ENCODE results near the gene KDM2B.

Gene KDM2B

GRCh38 chr12:121580959-121581685 is at the start of gene KDM2B:
TSS of gene KDM2B (minus strand) at chr12:121581023. CDS start at chr12:121580911, 112 bp downstream.
- in situ Hi-C loops (cut with MboI; ENCODE audit: low sequenced_read_pairs): no loop called here

GRCh38 chr12:121628536-121628935 is 47.7 kb upstream of the KDM2B start:
- in situ Hi-C loops (cut with MboI; ENCODE audit: low sequenced_read_pairs): no loop called here

GRCh38 chr12:121628037-121628436 is 47.2 kb upstream of the KDM2B start:
- in situ Hi-C loops (cut with MboI; ENCODE audit: low sequenced_read_pairs): no loop called here

GRCh38 chr12:121626853-121627640 is 46.2 kb upstream of the KDM2B start:
- in situ Hi-C loops (cut with MboI; ENCODE audit: low sequenced_read_pairs): no loop called here

GRCh38 chr12:121626087-121626852 is 45.4 kb upstream of the KDM2B start, which contains the start of gene ORAI1:
TSS of gene ORAI1 (plus strand) at chr12:121626530.
- in situ Hi-C loops (cut with MboI; ENCODE audit: low sequenced_read_pairs): no loop called here

- in situ Hi-C loops (cut with MboI; ENCODE audit: low sequenced_read_pairs): no loop called here
These were observed 39.6 kb upstream of the KDM2B start for GRCh38 chr12:121620333-121620891.

- in situ Hi-C loops (cut with MboI; ENCODE audit: low sequenced_read_pairs): no loop called here
These were observed 37.9 kb upstream of the KDM2B start for GRCh38 chr12:121618659-121619233.

GRCh38 chr12:121614872-121615467 is 34.1 kb upstream of the KDM2B start:
- in situ Hi-C loops (cut with MboI; ENCODE audit: low sequenced_read_pairs): no loop called here

- in situ Hi-C loops (cut with MboI; ENCODE audit: low sequenced_read_pairs): no loop called here
These were observed 32.6 kb upstream of the KDM2B start for GRCh38 chr12:121613462-121613861.

- in situ Hi-C loops (cut with MboI; ENCODE audit: low sequenced_read_pairs): no loop called here
These were observed 30.5 kb upstream of the KDM2B start for GRCh38 chr12:121611306-121611705.

GRCh38 chr12:121610239-121611149 is 29.7 kb upstream of the KDM2B start:
- in situ Hi-C loops (cut with MboI; ENCODE audit: low sequenced_read_pairs): no loop called here

- in situ Hi-C loops (cut with MboI; ENCODE audit: low sequenced_read_pairs): no loop called here
These were observed 27.5 kb upstream of the KDM2B start for GRCh38 chr12:121608301-121608700.

- in situ Hi-C loops (cut with MboI; ENCODE audit: low sequenced_read_pairs): no loop called here
These were observed 22.8 kb upstream of the KDM2B start for GRCh38 chr12:121603581-121603980.

- in situ Hi-C loops (cut with MboI; ENCODE audit: low sequenced_read_pairs): no loop called here
These were observed 21.9 kb upstream of the KDM2B start for GRCh38 chr12:121602766-121603165.

- in situ Hi-C loops (cut with MboI; ENCODE audit: low sequenced_read_pairs): no loop called here
These were observed 20.0 kb upstream of the KDM2B start for GRCh38 chr12:121600702-121601336.

GRCh38 chr12:121596526-121596925 is 15.7 kb upstream of the KDM2B start:
- in situ Hi-C loops (cut with MboI; ENCODE audit: low sequenced_read_pairs): no loop called here

- in situ Hi-C loops (cut with MboI; ENCODE audit: low sequenced_read_pairs): no loop called here
These were observed 14.7 kb upstream of the KDM2B start for GRCh38 chr12:121595520-121595919.

GRCh38 chr12:121592320-121592719 is 11.5 kb upstream of the KDM2B start:
- in situ Hi-C loops (cut with MboI; ENCODE audit: low sequenced_read_pairs): no loop called here

Data from HL-60/S4 treated with retinoic acid at 250 ng/mL for 4 days and 3 days (cell line).